Measurements from ENCODE around the gene GPX1.
"Not testable (repeated sequence)": the region's sequence is repeated elsewhere in the genome, so short reads cannot be mapped to it uniquely, and the experiment has no call there.

The GPX1 gene

GRCh38 chr3:49358217-49358883, at the start of gene GPX1:
GPX1 (minus strand) TSS chr3:49358353; CDS start chr3:49358278, 75 bp downstream.
- peak; percentile 75 to 87 for DNase-seq
- H3K27me3 Mint-ChIP-seq: no peaks in the 10 kb centered on the region
- peak; percentile 90 for ATAC-seq

GRCh38 chr3:49406571-49407565, 48.7 kb upstream of the GPX1 start:
- ATAC-seq: no peak
- peaks cover 53% of the 10 kb centered on the region for H3K4me1 Mint-ChIP-seq
- H3K9me3 Mint-ChIP-seq: no peaks in the 10 kb centered on the region
- H3K27ac Mint-ChIP-seq: peak overlapping the region in 1 of 2 donors; percentile 74
- DNase-seq: no peak
- peak overlapping the region in 1 of 2 donors; percentile 26 for H3K4me3 Mint-ChIP-seq
- H3K27me3 Mint-ChIP-seq: no peaks in the 10 kb centered on the region

More at GRCh38 chr3:49358217-49358883, at the start of gene GPX1:
- Mint-ChIP-seq H3K4me1 (peaks cover 47% of the 10 kb centered on the region), H3K4me3 (peak within 1 kb of the TSS; percentile 91 to 92), H3K9me3 (no peaks in the 10 kb centered on the region), H3K27ac (peak within 1 kb of the TSS; percentile 96 to 98)

GRCh38 chr3:49405570-49405969, 47.4 kb upstream of the GPX1 start:
- DNase-seq, ATAC-seq, H3K27me3 Mint-ChIP-seq, H3K4me3 Mint-ChIP-seq, H3K9me3 Mint-ChIP-seq: not testable (repeated sequence)
- peak overlapping the region; percentile 34 to 88 for H3K27ac Mint-ChIP-seq
- H3K4me1 Mint-ChIP-seq: peaks cover 66% of the 10 kb centered on the region

GRCh38 chr3:49403891-49404290, 45.7 kb upstream of the GPX1 start:
- ATAC-seq (no peak), DNase-seq (no peak)
- Mint-ChIP-seq H3K4me1 (peaks cover 68% of the 10 kb centered on the region), H3K27ac (no peak overlapping the region), H3K4me3 (no peak overlapping the region), H3K9me3 (no peaks in the 10 kb centered on the region), H3K27me3 (no peaks in the 10 kb centered on the region)

GRCh38 chr3:49401766-49402165, 43.6 kb upstream of the GPX1 start:
- Mint-ChIP-seq H3K4me3 (no peak overlapping the region), H3K27ac (no peak overlapping the region), H3K27me3 (no peaks in the 10 kb centered on the region), H3K4me1 (peaks cover 63% of the 10 kb centered on the region), H3K9me3 (no peaks in the 10 kb centered on the region)
- ATAC-seq (no peak), DNase-seq (no peak)

GRCh38 chr3:49399461-49399860, 41.3 kb upstream of the GPX1 start:
- Mint-ChIP-seq H3K4me1 (peaks cover 67% of the 10 kb centered on the region), H3K4me3 (no peak overlapping the region), H3K27ac (peak overlapping the region in 1 of 2 donors; percentile 42), H3K27me3 (no peaks in the 10 kb centered on the region), H3K9me3 (no peaks in the 10 kb centered on the region)
- ATAC-seq (no peak), DNase-seq (no peak)

- Mint-ChIP-seq H3K9me3 (no peaks in the 10 kb centered on the region), H3K27me3 (no peaks in the 10 kb centered on the region), H3K4me3 (no peak overlapping the region), H3K4me1 (peaks cover 82% of the 10 kb centered on the region), H3K27ac (peak overlapping the region in 1 of 2 donors; percentile 13)
- ATAC-seq (peak; percentile 64), DNase-seq (no peak)
Observed at GRCh38 chr3:49397470-49397869, 39.3 kb upstream of the GPX1 start.

GRCh38 chr3:49391310-49391709, 33.2 kb upstream of the GPX1 start:
- H3K27ac Mint-ChIP-seq, H3K4me3 Mint-ChIP-seq, DNase-seq, H3K27me3 Mint-ChIP-seq, H3K9me3 Mint-ChIP-seq, ATAC-seq: not testable (repeated sequence)
- H3K4me1 Mint-ChIP-seq: peaks cover 62% of the 10 kb centered on the region

GRCh38 chr3:49389297-49389696, 31.1 kb upstream of the GPX1 start:
- Mint-ChIP-seq H3K27ac (no peak overlapping the region), H3K4me1 (peaks cover 58% of the 10 kb centered on the region), H3K9me3 (no peaks in the 10 kb centered on the region), H3K27me3 (no peaks in the 10 kb centered on the region), H3K4me3 (no peak overlapping the region)
- ATAC-seq: no peak
- no peak for DNase-seq

GRCh38 chr3:49388289-49388820, 30.2 kb upstream of the GPX1 start:
- peak overlapping the region in 1 of 2 donors; percentile 34 for H3K27ac Mint-ChIP-seq
- DNase-seq (no peak), ATAC-seq (no peak)
- peaks cover 60% of the 10 kb centered on the region for H3K4me1 Mint-ChIP-seq
- no peak overlapping the region for H3K4me3 Mint-ChIP-seq
- no peaks in the 10 kb centered on the region for H3K27me3 Mint-ChIP-seq
- no peaks in the 10 kb centered on the region for H3K9me3 Mint-ChIP-seq

GRCh38 chr3:49387721-49388120, 29.6 kb upstream of the GPX1 start:
- no peaks in the 10 kb centered on the region for H3K9me3 Mint-ChIP-seq
- ATAC-seq (no peak), DNase-seq (no peak)
- H3K27ac Mint-ChIP-seq: peak overlapping the region in 1 of 2 donors; percentile 34
- H3K4me3 Mint-ChIP-seq: no peak overlapping the region
- peaks cover 59% of the 10 kb centered on the region for H3K4me1 Mint-ChIP-seq
- H3K27me3 Mint-ChIP-seq: no peaks in the 10 kb centered on the region

GRCh38 chr3:49386056-49386756, 28.1 kb upstream of the GPX1 start:
- Mint-ChIP-seq H3K4me3 (no peak overlapping the region), H3K9me3 (no peaks in the 10 kb centered on the region), H3K27ac (no peak overlapping the region), H3K27me3 (no peaks in the 10 kb centered on the region), H3K4me1 (peaks cover 58% of the 10 kb centered on the region)
- DNase-seq: no peak
- no peak for ATAC-seq

GRCh38 chr3:49385617-49386016, 27.5 kb upstream of the GPX1 start:
- ATAC-seq: no peak
- H3K27ac Mint-ChIP-seq: no peak overlapping the region
- H3K4me1 Mint-ChIP-seq: peaks cover 58% of the 10 kb centered on the region

GRCh38 chr3:49383387-49383786, 25.2 kb upstream of the GPX1 start:
- Mint-ChIP-seq H3K27me3 (no peaks in the 10 kb centered on the region), H3K4me1 (peaks cover 69% of the 10 kb centered on the region), H3K4me3 (no peak overlapping the region), H3K9me3 (no peaks in the 10 kb centered on the region), H3K27ac (peak overlapping the region in 1 of 2 donors; percentile 24)
- no peak for ATAC-seq
- DNase-seq: no peak

More at GRCh38 chr3:49385617-49386016, 27.5 kb upstream of the GPX1 start:
- Mint-ChIP-seq H3K27me3 (no peaks in the 10 kb centered on the region), H3K4me3 (no peak overlapping the region), H3K9me3 (no peaks in the 10 kb centered on the region)
- no peak for DNase-seq

- Mint-ChIP-seq H3K4me3 (peak overlapping the region; percentile 55 to 61), H3K27ac (peak overlapping the region; percentile 35 to 96), H3K27me3 (no peaks in the 10 kb centered on the region), H3K9me3 (no peaks in the 10 kb centered on the region), H3K4me1 (peaks cover 52% of the 10 kb centered on the region)
- DNase-seq (no peak), ATAC-seq (no peak)
Observed at GRCh38 chr3:49378249-49378895, 20.2 kb upstream of the GPX1 start.
